WTC11 (cell line): Measurements from ENCODE around the gene NUP210. TPM values are rescaled to one million over a fixed set of nuclear protein-coding genes. Genes with fewer than 3 reads are reported as not detected.
A peak's percentile ranks its signal among the peaks of the same experiment; 100 is the strongest.

Source experiments
- ATAC-seq: fragments of 200-7000 bp; cut with Tn5 transposase; 2 replicates; pipeline ENCODE4 v1.10.0; 2021; ENCODE audit warnings: mild to moderate bottlenecking, moderate library complexity
- CTCF ChIA-PET: fragments of 300-600 bp; sonication (Branson Sonifier 250); formaldehyde crosslinking; loops from one replicate; lab custom pipeline; 2021; ENCODE audit warnings: antibody characterized with exemption; lab: Charles Lee
- POLR2A ChIA-PET: fragments of 350-600 bp; sonication (Branson Sonifier 250); formaldehyde crosslinking; loops from one replicate; lab custom pipeline; 2021; ENCODE audit warnings: antibody characterized with exemption; lab: Charles Lee
- DNase-seq: peaks from one replicate; pipeline ENCODE4 v3.0.0; 2021; ENCODE audit warnings: low spot score
- H3K27ac Mint-ChIP-seq: 2 replicates; pipeline ENCODE4 v1.8.0; 2021; ENCODE audit warnings: mixed read lengths
- H3K27me3 Mint-ChIP-seq: 2 replicates; pipeline ENCODE4 v1.8.0; 2021; ENCODE audit warnings: low read depth, mild to moderate bottlenecking, moderate library complexity, mixed read lengths
- H3K36me3 Mint-ChIP-seq: 2 replicates; pipeline ENCODE4 v1.8.0; 2021; ENCODE audit warnings: mixed read lengths
- H3K4me1 Mint-ChIP-seq: 2 replicates; pipeline ENCODE4 v1.8.0; 2022; ENCODE audit warnings: mixed read lengths
- H3K4me3 Mint-ChIP-seq: 2 replicates; pipeline ENCODE4 v1.8.0; 2021; ENCODE audit warnings: mild to moderate bottlenecking, moderate library complexity, mixed read lengths
- H3K9me3 Mint-ChIP-seq: 2 replicates; pipeline ENCODE4 v1.8.0; 2021; ENCODE audit warnings: mixed read lengths
- GTF2I ChIP-seq: fragments of 250-450 bp; sonication (Bioruptor Pico); conservative IDR thresholded peaks from 2 replicates; pipeline ENCODE4 v1.4.0; 2021; ENCODE audit warnings: mild to moderate bottlenecking
- IRF1 ChIP-seq: sonication (generic); formaldehyde crosslinking; IDR thresholded peaks from 2 replicates; pipeline ENCODE4 v1.8.0; 2023; ENCODE audit warnings: missing genetic modification reagents
- IRF2 ChIP-seq: sonication (generic); formaldehyde crosslinking; IDR thresholded peaks from 2 replicates; pipeline ENCODE4 v1.8.0; 2022; ENCODE audit warnings: low read depth, missing genetic modification reagents, borderline replicate concordance
- KAT7 ChIP-seq: sonication (generic); formaldehyde crosslinking; IDR thresholded peaks from 2 replicates; pipeline ENCODE4 v1.8.1; 2023; ENCODE audit warnings: missing genetic modification reagents, mild to moderate bottlenecking, borderline replicate concordance
- NFE2L1 ChIP-seq: sonication (generic); formaldehyde crosslinking; IDR thresholded peaks from 2 replicates; pipeline ENCODE4 v1.8.1; 2023; ENCODE audit warnings: missing genetic modification reagents
- NFYB ChIP-seq: sonication (generic); formaldehyde crosslinking; conservative IDR thresholded peaks from 2 replicates; pipeline ENCODE4 v1.8.0; 2022; ENCODE audit warnings: low read depth, missing genetic modification reagents
- PRDM15 ChIP-seq: sonication (generic); formaldehyde crosslinking; IDR thresholded peaks from 2 replicates; pipeline ENCODE4 v1.8.0; 2022; ENCODE audit warnings: missing genetic modification reagents
- SMAD3 ChIP-seq: sonication (generic); formaldehyde crosslinking; IDR thresholded peaks from 2 replicates; pipeline ENCODE4 v1.8.0; 2022; ENCODE audit warnings: missing genetic modification reagents, mild to moderate bottlenecking, borderline replicate concordance
- SP1 ChIP-seq: sonication (generic); formaldehyde crosslinking; conservative IDR thresholded peaks from 2 replicates; pipeline ENCODE4 v1.8.1; 2022; ENCODE audit warnings: missing genetic modification reagents
- TCF7 ChIP-seq: sonication (generic); formaldehyde crosslinking; IDR thresholded peaks from 2 replicates; pipeline ENCODE4 v1.8.0; 2022; ENCODE audit warnings: mild to moderate bottlenecking, low read depth, missing genetic modification reagents, moderate library complexity
- ZMAT4 ChIP-seq: fragments of 250-450 bp; sonication (Bioruptor Pico); IDR thresholded peaks from 2 replicates; pipeline ENCODE4 v1.9.0; 2021; ENCODE audit warnings: mild to moderate bottlenecking
- ZNF263 ChIP-seq: sonication (generic); formaldehyde crosslinking; IDR thresholded peaks from 2 replicates; pipeline ENCODE4 v1.8.1; 2022; ENCODE audit warnings: low read depth, mild to moderate bottlenecking, moderate library complexity, missing genetic modification reagents
- ZNF317 ChIP-seq: sonication (generic); formaldehyde crosslinking; IDR thresholded peaks from 2 replicates; pipeline ENCODE4 v1.8.1; 2023; ENCODE audit warnings: low read depth, mild to moderate bottlenecking, moderate library complexity, missing genetic modification reagents, borderline replicate concordance
- ZNF512 ChIP-seq: sonication (generic); formaldehyde crosslinking; IDR thresholded peaks from 2 replicates; pipeline ENCODE4 v1.8.1; 2022; ENCODE audit warnings: missing genetic modification reagents, borderline replicate concordance
- ZNF671 ChIP-seq: fragments of 250-450 bp; sonication (Bioruptor Pico); IDR thresholded peaks from 2 replicates; pipeline ENCODE4 v1.8.0; 2021; ENCODE audit warnings: mild to moderate bottlenecking
- total RNA-seq: library from RNA; stranded (reverse); gene quantifications from 3 replicates; pipeline ENCODE4 v1.2.3, GENCODE V29; 2021
- TF ChIP-seq, protein P1 (sequence below): fragments of 250-450 bp; sonication (Bioruptor Pico); IDR thresholded peaks from 2 replicates; pipeline ENCODE4 v1.8.0; 2021; ENCODE audit warnings: mild to moderate bottlenecking
- TF ChIP-seq, protein P2 (sequence below): sonication (generic); formaldehyde crosslinking; IDR thresholded peaks from 2 replicates; pipeline ENCODE4 v1.8.1; 2023; ENCODE audit warnings: mild to moderate bottlenecking, missing genetic modification reagents, moderate library complexity
- TF ChIP-seq, protein P3 (sequence below): sonication (generic); formaldehyde crosslinking; conservative IDR thresholded peaks from 2 replicates; pipeline ENCODE4 v1.8.1; 2023; ENCODE audit warnings: mild to moderate bottlenecking, low read depth, missing genetic modification reagents, moderate library complexity

Gene NUP210
- total RNA-seq, 1 experiment from 2014 or later, result 59.2 TPM

- TF ChIP-seq GTF2I (CRISPR knock-in tag), result no peak
- no peak for TF ChIP-seq NFE2L1 (CRISPR knock-in tag)
Measured at GRCh38 chr3:13385373-13385965, 34.7 kb downstream of the NUP210 start (continued).

- CTCF ChIA-PET, result interaction anchor here (1.5 kb wide), 1 partner anchor 38 kb away, joined by 3 read pairs; no protein-coding TSS in a partner anchor
Measured at GRCh38 chr3:13380971-13381370, 39.2 kb downstream of the NUP210 start.

GRCh38 chr3:13379201-13379830 lies 40.8 kb downstream of the NUP210 start:
- ChIA-PET POLR2A (no interaction called here), CTCF (interaction anchor here (1.5 kb wide), 1 partner anchor 40 kb away, joined by 3 read pairs; no protein-coding TSS in a partner anchor)
- Mint-ChIP-seq H3K36me3 (peaks cover 28% of the 10 kb centered on the region), H3K4me3 (no peak overlapping the region), H3K4me1 (no peaks in the 10 kb centered on the region), H3K27me3 (no peaks in the 10 kb centered on the region), H3K9me3 (no peaks in the 10 kb centered on the region), H3K27ac (peak overlapping the region; percentile 54; the same call in 1 of the 2 replicates)
- TF ChIP-seq, protein P1, sequence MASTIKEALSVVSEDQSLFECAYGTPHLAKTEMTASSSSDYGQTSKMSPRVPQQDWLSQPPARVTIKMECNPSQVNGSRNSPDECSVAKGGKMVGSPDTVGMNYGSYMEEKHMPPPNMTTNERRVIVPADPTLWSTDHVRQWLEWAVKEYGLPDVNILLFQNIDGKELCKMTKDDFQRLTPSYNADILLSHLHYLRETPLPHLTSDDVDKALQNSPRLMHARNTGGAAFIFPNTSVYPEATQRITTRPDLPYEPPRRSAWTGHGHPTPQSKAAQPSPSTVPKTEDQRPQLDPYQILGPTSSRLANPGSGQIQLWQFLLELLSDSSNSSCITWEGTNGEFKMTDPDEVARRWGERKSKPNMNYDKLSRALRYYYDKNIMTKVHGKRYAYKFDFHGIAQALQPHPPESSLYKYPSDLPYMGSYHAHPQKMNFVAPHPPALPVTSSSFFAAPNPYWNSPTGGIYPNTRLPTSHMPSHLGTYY, result no peak
- no peak for TF ChIP-seq IRF2
- no peak for TF ChIP-seq GTF2I (CRISPR knock-in tag)
- no peak for TF ChIP-seq KAT7
- no peak for TF ChIP-seq SMAD3
- TF ChIP-seq PRDM15 (CRISPR knock-in tag), result no peak
- no peak for TF ChIP-seq ZNF263
- no peak for TF ChIP-seq SP1 (CRISPR knock-in tag)
- TF ChIP-seq ZMAT4 (CRISPR knock-in tag), result no peak
- TF ChIP-seq NFYB (CRISPR knock-in tag), result no peak
- ATAC-seq (no peak), DNase-seq (no peak)

More at GRCh38 chr3:13380971-13381370, 39.2 kb downstream of the NUP210 start:
- Mint-ChIP-seq H3K9me3 (no peaks in the 10 kb centered on the region), H3K36me3 (peaks cover 41% of the 10 kb centered on the region), H3K4me3 (no peak overlapping the region), H3K4me1 (no peaks in the 10 kb centered on the region), H3K27me3 (no peaks in the 10 kb centered on the region), H3K27ac (no peak overlapping the region)
- no peak for ATAC-seq
- POLR2A ChIA-PET, result no interaction called here
- DNase-seq, result no peak
- TF ChIP-seq, protein P2, sequence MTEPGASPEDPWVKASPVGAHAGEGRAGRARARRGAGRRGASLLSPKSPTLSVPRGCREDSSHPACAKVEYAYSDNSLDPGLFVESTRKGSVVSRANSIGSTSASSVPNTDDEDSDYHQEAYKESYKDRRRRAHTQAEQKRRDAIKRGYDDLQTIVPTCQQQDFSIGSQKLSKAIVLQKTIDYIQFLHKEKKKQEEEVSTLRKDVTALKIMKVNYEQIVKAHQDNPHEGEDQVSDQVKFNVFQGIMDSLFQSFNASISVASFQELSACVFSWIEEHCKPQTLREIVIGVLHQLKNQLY (CRISPR knock-in tag), result no peak
- TF ChIP-seq IRF1 (CRISPR knock-in tag) (no peak), NFE2L1 (CRISPR knock-in tag) (no peak), ZNF317 (CRISPR knock-in tag) (no peak), ZNF671 (CRISPR knock-in tag) (no peak), ZNF512 (CRISPR knock-in tag) (no peak), TCF7 (no peak)
- TF ChIP-seq, protein P3, sequence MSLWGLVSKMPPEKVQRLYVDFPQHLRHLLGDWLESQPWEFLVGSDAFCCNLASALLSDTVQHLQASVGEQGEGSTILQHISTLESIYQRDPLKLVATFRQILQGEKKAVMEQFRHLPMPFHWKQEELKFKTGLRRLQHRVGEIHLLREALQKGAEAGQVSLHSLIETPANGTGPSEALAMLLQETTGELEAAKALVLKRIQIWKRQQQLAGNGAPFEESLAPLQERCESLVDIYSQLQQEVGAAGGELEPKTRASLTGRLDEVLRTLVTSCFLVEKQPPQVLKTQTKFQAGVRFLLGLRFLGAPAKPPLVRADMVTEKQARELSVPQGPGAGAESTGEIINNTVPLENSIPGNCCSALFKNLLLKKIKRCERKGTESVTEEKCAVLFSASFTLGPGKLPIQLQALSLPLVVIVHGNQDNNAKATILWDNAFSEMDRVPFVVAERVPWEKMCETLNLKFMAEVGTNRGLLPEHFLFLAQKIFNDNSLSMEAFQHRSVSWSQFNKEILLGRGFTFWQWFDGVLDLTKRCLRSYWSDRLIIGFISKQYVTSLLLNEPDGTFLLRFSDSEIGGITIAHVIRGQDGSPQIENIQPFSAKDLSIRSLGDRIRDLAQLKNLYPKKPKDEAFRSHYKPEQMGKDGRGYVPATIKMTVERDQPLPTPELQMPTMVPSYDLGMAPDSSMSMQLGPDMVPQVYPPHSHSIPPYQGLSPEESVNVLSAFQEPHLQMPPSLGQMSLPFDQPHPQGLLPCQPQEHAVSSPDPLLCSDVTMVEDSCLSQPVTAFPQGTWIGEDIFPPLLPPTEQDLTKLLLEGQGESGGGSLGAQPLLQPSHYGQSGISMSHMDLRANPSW (CRISPR knock-in tag), result no peak
